K562 (cell line): Measurements from ENCODE around the gene RNF207. TPM values are rescaled to one million over a fixed set of nuclear protein-coding genes. Genes with fewer than 3 reads are reported as not detected.

ENCODE experiments used
- DPF2 ChIP-seq: fragments of 450-650 bp; IDR thresholded peaks from 2 replicates; pipeline ENCODE4 v1.6.1; 2016
- EP400 ChIP-seq: fragments of 450-650 bp; IDR thresholded peaks from 2 replicates; pipeline ENCODE4 v1.6.1; 2017; ENCODE audit warnings: antibody characterized with exemption, mild to moderate bottlenecking, moderate library complexity
- FIP1L1 ChIP-seq: fragments of 200-400 bp; formaldehyde crosslinking; IDR thresholded peaks from 2 replicates; pipeline ENCODE4 v1.6.1; 2018; ENCODE audit warnings: mild to moderate bottlenecking, low read depth, low read length; ENCODE audit not compliant: poor library complexity, severe bottlenecking
- HNRNPK ChIP-seq: fragments of 200-400 bp; formaldehyde crosslinking; IDR thresholded peaks from one replicate; pipeline ENCODE4 v1.6.1; 2018; ENCODE audit warnings: mild to moderate bottlenecking, low read depth, low read length; ENCODE audit not compliant: poor library complexity, severe bottlenecking
- ILK ChIP-seq: fragments of 450-650 bp; IDR thresholded peaks from 2 replicates; pipeline ENCODE4 v1.6.1; 2016; ENCODE audit warnings: missing genetic modification characterization, low read depth, mild to moderate bottlenecking, missing compliant biosample characterization, moderate library complexity, borderline replicate concordance
- JUNB ChIP-seq: fragments of 450-650 bp; formaldehyde crosslinking; conservative IDR thresholded peaks from 2 replicates; pipeline ENCODE4 v1.4.0; 2020; ENCODE audit warnings: mild to moderate bottlenecking
- PCBP1 ChIP-seq: fragments of 200-400 bp; formaldehyde crosslinking; IDR thresholded peaks from 2 replicates; pipeline ENCODE4 v1.6.1; 2018; ENCODE audit warnings: mild to moderate bottlenecking, low read depth, low read length; ENCODE audit not compliant: poor library complexity, severe bottlenecking
- RBBP5 ChIP-seq: fragments of 200-600 bp; sonication (generic); IDR thresholded peaks from 2 replicates; pipeline ENCODE4 v1.6.1; 2012; ENCODE audit warnings: borderline replicate concordance, mild to moderate bottlenecking, low read length, control low read depth, inconsistent platforms; ENCODE audit not compliant: insufficient read depth, poor library complexity, severe bottlenecking
- ZBTB1 ChIP-seq: sonication (generic); formaldehyde crosslinking; IDR thresholded peaks from 2 replicates; pipeline ENCODE4 v1.8.1; 2023; ENCODE audit warnings: missing genetic modification reagents, low read depth, mild to moderate bottlenecking, borderline replicate concordance
- ZNF217 ChIP-seq: sonication (generic); formaldehyde crosslinking; IDR thresholded peaks from 2 replicates; pipeline ENCODE4 v1.8.0; 2022; ENCODE audit warnings: mild to moderate bottlenecking, missing genetic modification reagents
- ZNF3 ChIP-seq: fragments of 250-450 bp; sonication (Bioruptor Pico); IDR thresholded peaks from 2 replicates; pipeline ENCODE4 v1.5.0; 2021; ENCODE audit warnings: mild to moderate bottlenecking, moderate library complexity
- ZNF316 ChIP-seq: fragments of 450-650 bp; IDR thresholded peaks from 2 replicates; pipeline ENCODE4 v1.6.1; 2016
- ZNF766 ChIP-seq: fragments of 200-800 bp; sonication (Bioruptor generic); conservative IDR thresholded peaks from 2 replicates; pipeline ENCODE4 v1.6.1; 2016; ENCODE audit warnings: missing genetic modification characterization, missing compliant biosample characterization
- ZNF780A ChIP-seq: fragments of 250-450 bp; sonication (Bioruptor Pico); IDR thresholded peaks from 2 replicates; pipeline ENCODE4 v1.5.0; 2021; ENCODE audit warnings: mild to moderate bottlenecking
- polyA plus RNA-seq, 8 experiments: library from polyadenylated mRNA; depleted of rRNA in 4 of 8; stranded (reverse) in 5 of 8; unstranded in 3 of 8; fragments of >200 nt; fragmentation: Nextera tagmentation in 2 of 8; fragmentation: Illumina TruSeq in 1 of 8; extraction: Ambion mirVana in 2 of 8; extraction: Trizol in 1 of 8; gene quantifications; 2 replicates each; pipeline versions ENCODE4 v1.2.1 to v1.2.3, GENCODE V29; 2011 to 2014; ENCODE audit warnings: inconsistent platforms in 1 of 8, missing spikeins in 1 of 8
- total RNA-seq, 7 experiments: library from RNA; depleted of rRNA in 6 of 7; stranded (reverse); fragments of >200 nt in 6 of 7; fragmentation: Illumina TruSeq in 2 of 7; extraction: Trizol in 2 of 7; gene quantifications; 2 replicates each; pipeline versions ENCODE4 v1.2.1 to v1.2.3, GENCODE V29; 2011 to 2021; ENCODE audit warnings: low replicate concordance in 1 of 7
- TF ChIP-seq, protein P1 (sequence below): sonication (generic); formaldehyde crosslinking; IDR thresholded peaks from 2 replicates; pipeline ENCODE4 v1.8.0; 2022; ENCODE audit warnings: mild to moderate bottlenecking, missing genetic modification reagents, borderline replicate concordance
- TF ChIP-seq, protein P2 (sequence below): sonication (generic); formaldehyde crosslinking; IDR thresholded peaks from 2 replicates; pipeline ENCODE4 v1.5.0; 2020; ENCODE audit warnings: missing genetic modification reagents

Gene RNF207
- total and polyA plus RNA-seq, 9 of the 15 experiments (the other 6 are each of a cell fraction or from before 2014, with no cell fraction given), result 2.7 to 30.6 (median 12.9) TPM

DNA sequence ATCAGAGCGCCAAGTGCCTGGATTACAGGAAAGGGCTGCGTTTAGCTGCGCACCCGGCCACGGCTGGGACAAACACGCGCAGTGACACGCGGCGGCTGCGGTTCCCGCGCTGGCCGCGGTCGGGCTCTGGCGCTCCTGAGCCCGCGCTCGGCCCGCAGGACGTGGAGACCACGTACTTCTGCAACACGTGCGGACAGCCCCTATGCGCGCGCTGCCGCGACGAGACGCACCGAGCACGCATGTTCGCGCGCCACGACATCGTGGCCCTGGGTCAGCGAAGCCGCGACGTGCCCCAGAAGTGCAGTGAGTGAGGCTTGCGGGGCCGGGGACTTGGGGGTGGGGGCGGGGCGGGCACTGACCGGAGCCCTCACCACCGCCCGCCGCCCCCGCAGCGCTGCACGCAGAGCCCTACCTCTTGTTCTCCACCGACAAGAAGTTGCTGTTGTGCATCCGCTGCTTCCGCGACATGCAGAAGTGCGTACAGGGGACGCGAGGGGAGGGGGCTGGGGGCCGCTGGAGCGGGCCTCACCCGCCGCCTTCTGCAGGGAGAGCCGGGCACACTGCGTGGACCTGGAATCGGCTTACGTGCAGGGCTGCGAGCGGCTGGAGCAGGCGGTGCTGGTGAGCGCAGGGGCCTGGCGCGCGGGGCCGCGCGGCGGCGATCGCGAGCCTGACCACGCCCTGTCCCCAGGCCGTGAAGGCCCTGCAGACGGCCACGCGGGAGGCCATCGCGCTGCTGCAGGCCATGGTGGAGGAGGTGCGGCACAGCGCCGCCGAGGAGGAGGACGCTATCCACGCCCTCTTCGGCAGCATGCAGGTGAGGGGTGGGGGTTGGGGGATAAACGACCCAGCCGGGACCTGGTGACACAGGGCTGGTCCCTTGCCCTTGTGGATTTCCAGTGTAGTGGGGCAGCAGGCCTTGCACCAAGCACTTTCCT is 3.1 kb downstream of the RNF207 start (continued):
- TF ChIP-seq, protein P1, sequence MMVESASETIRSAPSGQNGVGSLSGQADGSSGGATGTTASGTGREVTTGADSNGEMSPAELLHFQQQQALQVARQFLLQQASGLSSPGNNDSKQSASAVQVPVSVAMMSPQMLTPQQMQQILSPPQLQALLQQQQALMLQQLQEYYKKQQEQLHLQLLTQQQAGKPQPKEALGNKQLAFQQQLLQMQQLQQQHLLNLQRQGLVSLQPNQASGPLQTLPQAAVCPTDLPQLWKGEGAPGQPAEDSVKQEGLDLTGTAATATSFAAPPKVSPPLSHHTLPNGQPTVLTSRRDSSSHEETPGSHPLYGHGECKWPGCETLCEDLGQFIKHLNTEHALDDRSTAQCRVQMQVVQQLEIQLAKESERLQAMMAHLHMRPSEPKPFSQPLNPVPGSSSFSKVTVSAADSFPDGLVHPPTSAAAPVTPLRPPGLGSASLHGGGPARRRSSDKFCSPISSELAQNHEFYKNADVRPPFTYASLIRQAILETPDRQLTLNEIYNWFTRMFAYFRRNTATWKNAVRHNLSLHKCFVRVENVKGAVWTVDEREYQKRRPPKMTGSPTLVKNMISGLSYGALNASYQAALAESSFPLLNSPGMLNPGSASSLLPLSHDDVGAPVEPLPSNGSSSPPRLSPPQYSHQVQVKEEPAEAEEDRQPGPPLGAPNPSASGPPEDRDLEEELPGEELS (CRISPR knock-in tag), result peak; percentile 89; the same call in 1 of the 2 replicates
- no peak for TF ChIP-seq ZNF316
- TF ChIP-seq ZNF3 (CRISPR knock-in tag), result no peak
- TF ChIP-seq PCBP1, result peak; percentile 51
- peak; percentile 19; the same call in 1 of the 2 replicates for TF ChIP-seq ZBTB1 (CRISPR knock-in tag)
- TF ChIP-seq RBBP5, result no peak
- no peak for TF ChIP-seq DPF2
- TF ChIP-seq ILK (tag), result no peak
- TF ChIP-seq FIP1L1, result peak; percentile 30
- TF ChIP-seq ZNF780A (CRISPR knock-in tag), result no peak
- TF ChIP-seq ZNF217 (CRISPR knock-in tag), result peak; percentile 60; the same call in 1 of the 2 replicates
- TF ChIP-seq JUNB (CRISPR knock-in tag), result no peak
- TF ChIP-seq, protein P2, sequence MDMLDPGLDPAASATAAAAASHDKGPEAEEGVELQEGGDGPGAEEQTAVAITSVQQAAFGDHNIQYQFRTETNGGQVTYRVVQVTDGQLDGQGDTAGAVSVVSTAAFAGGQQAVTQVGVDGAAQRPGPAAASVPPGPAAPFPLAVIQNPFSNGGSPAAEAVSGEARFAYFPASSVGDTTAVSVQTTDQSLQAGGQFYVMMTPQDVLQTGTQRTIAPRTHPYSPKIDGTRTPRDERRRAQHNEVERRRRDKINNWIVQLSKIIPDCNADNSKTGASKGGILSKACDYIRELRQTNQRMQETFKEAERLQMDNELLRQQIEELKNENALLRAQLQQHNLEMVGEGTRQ (CRISPR knock-in tag), result peak; percentile 44; the same call in 1 of the 2 replicates
- peak; percentile 19; the same call in 1 of the 2 replicates for TF ChIP-seq ZNF766 (CRISPR knock-in tag)
- no peak for TF ChIP-seq HNRNPK
- TF ChIP-seq EP400, result peak; percentile 73; the same call in 1 of the 2 replicates
